SU-DHL-6 (cell line): Measurements from ENCODE around the gene MRM2.
A peak's percentile ranks its signal among the peaks of the same experiment; 100 is the strongest.

Source experiments
- H2AFZ ChIP-seq: fragments of 200-600 bp; sonication (generic); 2 replicates; pipeline ENCODE4 v1.6.1; 2014; ENCODE audit warnings: low read depth, mild to moderate bottlenecking, moderate library complexity, mixed read lengths, antibody characterized with exemption, low read length; ENCODE audit not compliant: severe bottlenecking
- H3F3A ChIP-seq: fragments of 200-600 bp; shearing (Covaris generic); 2 replicates; pipeline ENCODE4 v1.6.0; 2016; ENCODE audit warnings: antibody characterized with exemption, mild to moderate bottlenecking; ENCODE audit not compliant: insufficient read depth
- H3K27ac ChIP-seq: fragments of 200-600 bp; sonication (generic); 2 replicates; pipeline ENCODE4 v1.5.1; 2016; ENCODE audit warnings: low read depth, mild to moderate bottlenecking, low read length, moderate library complexity, mixed read lengths
- H3K27me3 ChIP-seq: fragments of 200-600 bp; sonication (generic), shearing (Covaris generic); 2 replicates; pipeline ENCODE4 v1.6.0; 2014; ENCODE audit warnings: mild to moderate bottlenecking, low read length
- H3K36me3 ChIP-seq: fragments of 200-600 bp; sonication (generic); 2 replicates; pipeline ENCODE4 v1.6.1; 2014; ENCODE audit warnings: mild to moderate bottlenecking, low read length, mixed read lengths
- H3K4me2 ChIP-seq: fragments of 300-600, 200-600 bp; shearing (Covaris generic), sonication (generic); 2 replicates; pipeline ENCODE4 v1.6.0; 2014; ENCODE audit warnings: low read length, low read depth, mild to moderate bottlenecking; ENCODE audit not compliant: poor library complexity, severe bottlenecking
- H3K4me3 ChIP-seq: fragments of 200-600 bp; sonication (generic); 2 replicates; pipeline ENCODE4 v1.5.1; 2014; ENCODE audit warnings: antibody characterized with exemption, low read length, mild to moderate bottlenecking, mixed read lengths; ENCODE audit not compliant: insufficient read depth, poor library complexity, severe bottlenecking
- H3K79me2 ChIP-seq: fragments of 200-600 bp; sonication (generic); 2 replicates; pipeline ENCODE4 v1.6.1; 2014; ENCODE audit warnings: mild to moderate bottlenecking, low read length, moderate library complexity; ENCODE audit not compliant: insufficient read depth
- H3K9ac ChIP-seq: fragments of 200-600 bp; sonication (generic); 2 replicates; pipeline ENCODE4 v1.7.0; 2014; ENCODE audit warnings: mild to moderate bottlenecking, low read length
- H3K9me2 ChIP-seq: fragments of 200-600 bp; sonication (generic); replicated peaks from 2 replicates; pipeline ENCODE4 v1.6.1; 2014; ENCODE audit warnings: low read length; ENCODE audit not compliant: insufficient read depth
- H3K9me3 ChIP-seq: fragments of 200-600 bp; sonication (generic); 2 replicates; pipeline ENCODE4 v1.6.1; 2014; ENCODE audit warnings: low read length, mixed read lengths; ENCODE audit not compliant: insufficient read depth
- H4K20me1 ChIP-seq: fragments of 200-600 bp; sonication (generic); 2 replicates; pipeline ENCODE4 v1.6.1; 2014; ENCODE audit warnings: low read depth, mild to moderate bottlenecking, antibody characterized with exemption, low read length, moderate library complexity, mixed read lengths
- EZH2phosphoT487 ChIP-seq: fragments of 200-600 bp; sonication (generic), shearing (Covaris generic); conservative IDR thresholded peaks from 2 replicates; pipeline ENCODE4 v1.6.1; 2018; ENCODE audit warnings: mild to moderate bottlenecking, antibody characterized with exemption, low read length, moderate library complexity, mixed read lengths
- TF ChIP-seq, protein P1 (sequence below): fragments of 200-600 bp; sonication (generic); IDR thresholded peaks from one replicate; pipeline ENCODE4 v1.5.1; 2017; ENCODE audit warnings: antibody characterized with exemption, mild to moderate bottlenecking, low read length, moderate library complexity; ENCODE audit not compliant: insufficient read depth, poor library complexity, severe bottlenecking

MRM2 gene

GRCh38 chr7:2243458-2243857 is 1.5 kb upstream of the MRM2 start:
- Histone ChIP-seq H3K4me2 (peak overlapping the region; percentile 84), H2AFZ (no peak overlapping the region), H3K9me2 (no peaks in the 10 kb centered on the region), H3K9me3 (no peaks in the 10 kb centered on the region), H3K27me3 (no peaks in the 10 kb centered on the region), H4K20me1 (no peaks in the 10 kb centered on the region), H3K27ac (no peak overlapping the region), H3F3A (peaks cover 5% of the 10 kb centered on the region; the same call in 1 of the 2 replicates), H3K4me3 (no peak overlapping the region), H3K79me2 (peaks cover 42% of the 10 kb centered on the region), H3K36me3 (no peaks in the 10 kb centered on the region), H3K9ac (peak overlapping the region; percentile 100)
- no peak for TF ChIP-seq EZH2phosphoT487
- TF ChIP-seq, protein P1, sequence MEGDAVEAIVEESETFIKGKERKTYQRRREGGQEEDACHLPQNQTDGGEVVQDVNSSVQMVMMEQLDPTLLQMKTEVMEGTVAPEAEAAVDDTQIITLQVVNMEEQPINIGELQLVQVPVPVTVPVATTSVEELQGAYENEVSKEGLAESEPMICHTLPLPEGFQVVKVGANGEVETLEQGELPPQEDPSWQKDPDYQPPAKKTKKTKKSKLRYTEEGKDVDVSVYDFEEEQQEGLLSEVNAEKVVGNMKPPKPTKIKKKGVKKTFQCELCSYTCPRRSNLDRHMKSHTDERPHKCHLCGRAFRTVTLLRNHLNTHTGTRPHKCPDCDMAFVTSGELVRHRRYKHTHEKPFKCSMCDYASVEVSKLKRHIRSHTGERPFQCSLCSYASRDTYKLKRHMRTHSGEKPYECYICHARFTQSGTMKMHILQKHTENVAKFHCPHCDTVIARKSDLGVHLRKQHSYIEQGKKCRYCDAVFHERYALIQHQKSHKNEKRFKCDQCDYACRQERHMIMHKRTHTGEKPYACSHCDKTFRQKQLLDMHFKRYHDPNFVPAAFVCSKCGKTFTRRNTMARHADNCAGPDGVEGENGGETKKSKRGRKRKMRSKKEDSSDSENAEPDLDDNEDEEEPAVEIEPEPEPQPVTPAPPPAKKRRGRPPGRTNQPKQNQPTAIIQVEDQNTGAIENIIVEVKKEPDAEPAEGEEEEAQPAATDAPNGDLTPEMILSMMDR, result no peak

GRCh38 chr7:2242541-2243429 is 780 bp upstream of the MRM2 start:
- Histone ChIP-seq H3K9ac (peak overlapping the region; percentile 100), H3K9me2 (no peaks in the 10 kb centered on the region), H3K4me3 (peak overlapping the region; percentile 94), H3K36me3 (no peaks in the 10 kb centered on the region; the same call in 1 of the 2 replicates), H3K9me3 (no peaks in the 10 kb centered on the region), H3K27me3 (no peaks in the 10 kb centered on the region), H4K20me1 (no peaks in the 10 kb centered on the region), H2AFZ (peak overlapping the region; percentile 74), H3K79me2 (peaks cover 42% of the 10 kb centered on the region), H3K4me2 (peak overlapping the region; percentile 84), H3F3A (peaks cover 12% of the 10 kb centered on the region), H3K27ac (peak overlapping the region; percentile 62)
- TF ChIP-seq EZH2phosphoT487, result no peak

GRCh38 chr7:2239242-2239641 is 2.8 kb downstream of the MRM2 start:
- TF ChIP-seq, protein P1, result no peak
- no peak for TF ChIP-seq EZH2phosphoT487
- no peak overlapping the region for H3K9ac ChIP-seq
- H3K4me3 ChIP-seq, result no peak overlapping the region
- peaks cover 6% of the 10 kb centered on the region; the same call in 1 of the 2 replicates for H3K36me3 ChIP-seq
- no peaks in the 10 kb centered on the region for H3K27me3 ChIP-seq
- H3K9me3 ChIP-seq, result no peaks in the 10 kb centered on the region
- H2AFZ ChIP-seq, result no peak overlapping the region
- no peak overlapping the region for H3K27ac ChIP-seq
- H3F3A ChIP-seq, result peaks cover 38% of the 10 kb centered on the region
- no peak overlapping the region for H3K4me2 ChIP-seq
- peaks cover 47% of the 10 kb centered on the region for H3K79me2 ChIP-seq
- H4K20me1 ChIP-seq, result no peaks in the 10 kb centered on the region
- H3K9me2 ChIP-seq, result no peaks in the 10 kb centered on the region

DNA sequence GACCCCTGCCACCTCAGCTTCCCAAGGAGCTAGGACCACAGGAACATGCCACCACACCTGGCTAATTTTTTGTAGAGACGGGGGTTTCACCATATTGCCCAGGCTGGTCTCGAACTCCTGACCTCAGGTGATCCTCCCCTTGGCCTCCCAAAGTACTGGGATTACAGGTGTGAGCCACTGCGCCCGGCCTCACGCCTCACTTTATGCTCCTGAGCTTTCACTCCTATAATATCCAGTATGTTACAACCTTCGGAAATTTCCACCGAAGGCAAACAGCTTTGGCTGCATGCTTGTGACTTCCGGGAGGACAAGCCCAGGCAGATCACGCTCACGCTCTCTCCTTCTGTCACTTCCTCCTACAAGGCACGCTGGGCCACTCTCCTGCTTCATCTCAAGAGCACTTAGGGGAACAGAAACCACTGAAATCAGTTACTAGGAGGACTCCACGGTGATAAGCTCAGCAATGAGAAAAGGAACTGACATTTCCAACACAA is 4.8 kb downstream of the MRM2 start:
- Histone ChIP-seq H3K9me3 (no peaks in the 10 kb centered on the region), H3K27ac (peak overlapping the region; percentile 91), H3F3A (peaks cover 44% of the 10 kb centered on the region), H3K9ac (peak overlapping the region; percentile 51), H3K9me2 (no peaks in the 10 kb centered on the region), H4K20me1 (no peaks in the 10 kb centered on the region), H3K4me3 (no peak overlapping the region), H3K36me3 (peaks cover 6% of the 10 kb centered on the region; the same call in 1 of the 2 replicates), H3K4me2 (peak overlapping the region; percentile 36), H3K79me2 (peaks cover 34% of the 10 kb centered on the region), H2AFZ (no peak overlapping the region), H3K27me3 (no peaks in the 10 kb centered on the region)
- TF ChIP-seq, protein P1, result no peak
